K562 (cell line): ENCODE results near the gene ANKRD11.

ENCODE experiments used
- CEBPB ChIP-seq: fragments of 450-650 bp; IDR thresholded peaks from 2 replicates; pipeline ENCODE4 v1.6.1; 2016; ENCODE audit warnings: missing genetic modification characterization, missing compliant biosample characterization
- CHD1 ChIP-seq: fragments of 200-600 bp; sonication (generic); IDR thresholded peaks from one replicate; pipeline ENCODE4 v1.6.1; 2012; ENCODE audit warnings: mild to moderate bottlenecking, moderate library complexity, low read length, inconsistent platforms
- MYC ChIP-seq, 2 experiments: fragments of 250-450 bp in 1 of 2; sonication (Bioruptor Pico) in 1 of 2; IDR thresholded peaks; 2 replicates each; pipeline versions ENCODE4 v1.5.1 to v1.6.1; 2012 to 2021; ENCODE audit warnings: low read depth in 2 of 2, borderline replicate concordance in 1 of 2, improper control_type of control experiment in 1 of 2, low read length in 1 of 2, mild to moderate bottlenecking in 1 of 2, moderate library complexity in 1 of 2
- SRSF7 ChIP-seq: fragments of 200-400 bp; formaldehyde crosslinking; optimal IDR thresholded peaks from 2 replicates; pipeline ENCODE3; 2017; ENCODE audit warnings: mild to moderate bottlenecking, low read depth, low read length
- ZNF384 ChIP-seq: IDR thresholded peaks from 2 replicates; pipeline ENCODE4 v1.6.1; 2012; ENCODE audit warnings: low read depth, low read length, improper control_type of control experiment

- TF ChIP-seq ZNF384 = no peak
- TF ChIP-seq CHD1 = no peak
- no peak for TF ChIP-seq SRSF7
- no peak for TF ChIP-seq MYC (IDR thresholded peaks at IDR 0.05; ENCODE audit: low read depth, low read length)
- TF ChIP-seq MYC (CRISPR knock-in tag; IDR thresholded peaks at IDR 0.05; ENCODE audit: borderline replicate concordance, low read depth) = no peak
- TF ChIP-seq CEBPB (tag) = no peak
Observed at GRCh38 chr16:89431630-89432029, 58.7 kb downstream of the ANKRD11 start.
